ENCODE measurements around the gene RIC8A.
"Not testable (repeated sequence)": the region's sequence is repeated elsewhere in the genome, so short reads cannot be mapped to it uniquely, and the experiment has no call there.

GRCh38 chr11:193481-193880 is 14.0 kb upstream of the RIC8A start:
- TF ChIP-seq EZH2 (IDR thresholded peaks at IDR 0.05; ENCODE audit: borderline replicate concordance, low read length); CTCF (IDR thresholded peaks at IDR 0.05; ENCODE audit: low read length): not testable (repeated sequence)

Data from OCI-LY1 (cell line).